ENCODE data around the gene SLC30A1. TPM values are rescaled to one million over a fixed set of nuclear protein-coding genes. Genes with fewer than 3 reads are reported as not detected.

SLC30A1 gene
- total and polyA plus RNA-seq, 8 donors: 12.5 to 37.7 (median 16.1) TPM

GRCh38 chr1:211551638-211552460 lies 27.1 kb downstream of the SLC30A1 start:
- peak in 2 of 4 donors; percentile 51 to 72 for DNase-seq
- no peaks in the 10 kb centered on the region for H3K27me3 ChIP-seq
- ATAC-seq: peak; percentile 40
- H3K9me3 ChIP-seq: no peaks in the 10 kb centered on the region
- peaks cover 0 to 8% of the 10 kb centered on the region in 2 donors for H3K4me1 ChIP-seq
- TF ChIP-seq, protein P1, sequence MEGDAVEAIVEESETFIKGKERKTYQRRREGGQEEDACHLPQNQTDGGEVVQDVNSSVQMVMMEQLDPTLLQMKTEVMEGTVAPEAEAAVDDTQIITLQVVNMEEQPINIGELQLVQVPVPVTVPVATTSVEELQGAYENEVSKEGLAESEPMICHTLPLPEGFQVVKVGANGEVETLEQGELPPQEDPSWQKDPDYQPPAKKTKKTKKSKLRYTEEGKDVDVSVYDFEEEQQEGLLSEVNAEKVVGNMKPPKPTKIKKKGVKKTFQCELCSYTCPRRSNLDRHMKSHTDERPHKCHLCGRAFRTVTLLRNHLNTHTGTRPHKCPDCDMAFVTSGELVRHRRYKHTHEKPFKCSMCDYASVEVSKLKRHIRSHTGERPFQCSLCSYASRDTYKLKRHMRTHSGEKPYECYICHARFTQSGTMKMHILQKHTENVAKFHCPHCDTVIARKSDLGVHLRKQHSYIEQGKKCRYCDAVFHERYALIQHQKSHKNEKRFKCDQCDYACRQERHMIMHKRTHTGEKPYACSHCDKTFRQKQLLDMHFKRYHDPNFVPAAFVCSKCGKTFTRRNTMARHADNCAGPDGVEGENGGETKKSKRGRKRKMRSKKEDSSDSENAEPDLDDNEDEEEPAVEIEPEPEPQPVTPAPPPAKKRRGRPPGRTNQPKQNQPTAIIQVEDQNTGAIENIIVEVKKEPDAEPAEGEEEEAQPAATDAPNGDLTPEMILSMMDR (IDR thresholded peaks at IDR 0.05): no peak
- H3K27ac ChIP-seq: no peak overlapping the region
- intact Hi-C loops (cut with DNase I): no loop called here
- H3K4me3 ChIP-seq: no peak overlapping the region
- no peaks in the 10 kb centered on the region for H3K36me3 ChIP-seq

DNA sequence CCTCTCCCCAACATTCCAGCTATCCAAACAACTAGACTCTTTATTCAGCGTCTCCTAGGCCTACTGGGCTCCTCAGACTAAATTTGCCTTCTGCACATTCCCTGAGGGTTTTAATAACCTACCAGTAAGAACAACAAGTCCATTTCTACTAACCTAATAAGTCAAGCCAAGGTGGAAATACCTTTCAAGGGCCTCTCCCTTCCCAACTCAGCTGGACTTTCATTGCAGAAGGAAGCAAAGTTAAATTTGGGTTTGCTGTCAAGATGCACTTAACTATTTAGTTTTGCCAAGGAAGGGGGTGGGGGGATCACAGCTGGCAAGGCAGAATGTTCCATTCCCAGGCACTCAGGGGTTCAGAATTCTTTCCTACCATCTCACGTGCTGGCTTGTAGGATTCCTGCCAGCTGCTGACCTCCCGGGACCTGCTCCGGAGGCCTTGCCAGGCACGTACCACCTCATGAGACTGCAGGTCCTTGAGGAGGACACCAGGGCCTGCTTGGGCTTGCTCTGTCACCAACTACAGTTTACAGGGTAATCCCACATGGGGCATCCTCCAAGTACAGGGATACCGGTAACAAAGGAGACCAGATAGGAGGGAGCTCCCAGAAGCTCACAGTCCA lies 29.8 kb downstream of the SLC30A1 start:
- Histone ChIP-seq H3K36me3 (no peaks in the 10 kb centered on the region), H3K27ac (no peak overlapping the region), H3K4me1 (peaks cover 0 to 8% of the 10 kb centered on the region in 2 donors), H3K9me3 (no peaks in the 10 kb centered on the region), H3K4me3 (no peak overlapping the region), H3K27me3 (no peaks in the 10 kb centered on the region)
- TF ChIP-seq, protein P1 (IDR thresholded peaks at IDR 0.05): no peak
- intact Hi-C loops (cut with DNase I): no loop called here
- no peak for DNase-seq
- no peak for ATAC-seq

GRCh38 chr1:211548321-211549091 lies 30.5 kb downstream of the SLC30A1 start:
- H3K9me3 ChIP-seq: no peaks in the 10 kb centered on the region
- H3K4me1 ChIP-seq: peaks cover 0 to 8% of the 10 kb centered on the region in 2 donors
- intact Hi-C loops (cut with DNase I): no loop called here
- H3K27me3 ChIP-seq: no peaks in the 10 kb centered on the region
- no peak overlapping the region for H3K4me3 ChIP-seq
- no peak overlapping the region for H3K27ac ChIP-seq
- ATAC-seq (peak; percentile 17), DNase-seq (no peak)
- no peaks in the 10 kb centered on the region for H3K36me3 ChIP-seq
- TF ChIP-seq, protein P1 (IDR thresholded peaks at IDR 0.05): no peak

GRCh38 chr1:211547710-211548109 lies 31.3 kb downstream of the SLC30A1 start:
- Histone ChIP-seq H3K9me3 (no peaks in the 10 kb centered on the region), H3K4me1 (peaks cover 0 to 8% of the 10 kb centered on the region in 2 donors), H3K36me3 (no peaks in the 10 kb centered on the region), H3K27ac (no peak overlapping the region), H3K4me3 (no peak overlapping the region), H3K27me3 (no peaks in the 10 kb centered on the region)
- ATAC-seq (no peak), DNase-seq (no peak)
- TF ChIP-seq, protein P1 (IDR thresholded peaks at IDR 0.05): no peak
- intact Hi-C loops (cut with DNase I): no loop called here

GRCh38 chr1:211546543-211546942 lies 32.4 kb downstream of the SLC30A1 start:
- intact Hi-C loops (cut with DNase I): no loop called here
- Histone ChIP-seq H3K9me3 (no peaks in the 10 kb centered on the region), H3K27ac (no peak overlapping the region), H3K4me1 (peaks cover 0 to 2% of the 10 kb centered on the region in 2 donors), H3K4me3 (no peak overlapping the region), H3K36me3 (no peaks in the 10 kb centered on the region), H3K27me3 (no peaks in the 10 kb centered on the region)
- TF ChIP-seq, protein P1 (IDR thresholded peaks at IDR 0.05): no peak
- ATAC-seq (no peak), DNase-seq (no peak)
